Breast epithelium (tissue), 4 donors: ENCODE data around the gene CNR2. TPM values are rescaled to one million over a fixed set of nuclear protein-coding genes. Genes with fewer than 3 reads are reported as not detected.

Experiments used
- DNase-seq, 2 donors: peaks; one replicate each; pipeline ENCODE4 v3.0.0-alpha.2; 2019; ENCODE audit warnings: low spot score in 2 of 2
- H3K27ac ChIP-seq, 2 donors: fragments of 200-600 bp; sonication (generic) in 1 of 2; one replicate each; pipeline ENCODE4 v1.5.1; 2016 to 2019; ENCODE audit warnings: mild to moderate bottlenecking in 1 of 2
- H3K27me3 ChIP-seq, 2 donors: fragments of 200-600 bp; sonication (generic) in 1 of 2; one replicate each; pipeline versions ENCODE4 v1.5.1 to v1.6.0; 2017 to 2019; ENCODE audit warnings: control low read depth in 1 of 2, mild to moderate bottlenecking in 1 of 2
- H3K36me3 ChIP-seq: fragments of 200-600 bp; one replicate; pipeline ENCODE4 v1.5.1; 2019
- H3K4me1 ChIP-seq, 2 donors: fragments of 200-600 bp; sonication (generic); one replicate each; pipeline ENCODE4 v1.5.1; 2016 to 2019; ENCODE audit warnings: control low read depth in 1 of 2
- H3K4me3 ChIP-seq, 3 donors: fragments of 200-600 bp; sonication (generic); 1 replicate in 2 of 3; 2 replicates in 1 of 3; pipeline ENCODE4 v1.5.1; 2016 to 2019; ENCODE audit warnings: mild to moderate bottlenecking in 3 of 3, moderate library complexity in 2 of 3
- H3K9me3 ChIP-seq, 2 donors: fragments of 200-600 bp; sonication (generic) in 1 of 2; one replicate each; pipeline ENCODE4 v1.5.1; 2016 to 2019; ENCODE audit warnings: control low read depth in 1 of 2
- CTCF ChIP-seq, 3 donors: fragments of 450-650 bp; IDR thresholded peaks; one replicate each; pipeline ENCODE4 v1.5.1; 2016 to 2017; ENCODE audit warnings: antibody characterized with exemption in 3 of 3, mild to moderate bottlenecking in 3 of 3, moderate library complexity in 3 of 3
- POLR2A ChIP-seq: fragments of 450-650 bp; IDR thresholded peaks from one replicate; pipeline ENCODE4 v1.6.1; 2016; ENCODE audit warnings: antibody characterized with exemption, mild to moderate bottlenecking, moderate library complexity
- POLR2AphosphoS5 ChIP-seq, 3 donors: sonication (generic); formaldehyde crosslinking; IDR thresholded peaks; one replicate each; pipeline ENCODE4 v1.6.1; 2017; ENCODE audit warnings: antibody characterized with exemption in 3 of 3
- intact Hi-C: fragments of 100-400 bp; cut with DNase I; formaldehyde crosslinking; loops from one replicate; pipeline ENCODE4 v1.15.1; 2023; ENCODE audit warnings: low total_unique reads
- total RNA-seq, 3 donors: library from RNA; depleted of rRNA; stranded (reverse); fragments of >200 nt; gene quantifications; one replicate each; pipeline ENCODE4 v1.1.0, GENCODE V29; 2016

The CNR2 gene
- total RNA-seq, 3 donors from 2014 or later = under 0.01 TPM; not detected in 2

GRCh38 chr1:23895082-23895481 is 18.1 kb downstream of the CNR2 start:
- Histone ChIP-seq H3K27me3 (no peaks in the 10 kb centered on the region), H3K4me1 (no peaks in the 10 kb centered on the region), H3K36me3 (no peaks in the 10 kb centered on the region), H3K4me3 (no peak overlapping the region), H3K27ac (no peak overlapping the region), H3K9me3 (no peaks in the 10 kb centered on the region)
- no peak for DNase-seq
- TF ChIP-seq POLR2A (no peak), POLR2AphosphoS5 (IDR thresholded peaks at IDR 0.05) (no peak), CTCF (IDR thresholded peaks at IDR 0.05) (no peak)
- intact Hi-C loops = no loop called here

- H3K4me3 ChIP-seq = no peak overlapping the region
- no peak for DNase-seq
- no peaks in the 10 kb centered on the region for H3K27me3 ChIP-seq
- intact Hi-C loops = no loop called here
- H3K27ac ChIP-seq = no peak overlapping the region
- no peaks in the 10 kb centered on the region for H3K9me3 ChIP-seq
- no peaks in the 10 kb centered on the region for H3K4me1 ChIP-seq
- no peaks in the 10 kb centered on the region for H3K36me3 ChIP-seq
- TF ChIP-seq POLR2A (no peak), CTCF (IDR thresholded peaks at IDR 0.05) (no peak)
These were observed 24.1 kb downstream of the CNR2 start for GRCh38 chr1:23889074-23889473.

- TF ChIP-seq POLR2AphosphoS5 (IDR thresholded peaks at IDR 0.05) = no peak
- TF ChIP-seq POLR2A = no peak
- TF ChIP-seq CTCF (IDR thresholded peaks at IDR 0.05) = no peak
- intact Hi-C loops = no loop called here
These were observed 27.9 kb downstream of the CNR2 start for GRCh38 chr1:23885222-23885621.

GRCh38 chr1:23882746-23883145 is 30.4 kb downstream of the CNR2 start:
- Histone ChIP-seq H3K36me3 (no peaks in the 10 kb centered on the region), H3K4me1 (no peaks in the 10 kb centered on the region), H3K27me3 (no peaks in the 10 kb centered on the region), H3K4me3 (no peak overlapping the region), H3K9me3 (peaks cover 14 to 22% of the 10 kb centered on the region in 2 donors), H3K27ac (no peak overlapping the region)
- no peak for DNase-seq
- TF ChIP-seq CTCF (IDR thresholded peaks at IDR 0.05) = no peak
- intact Hi-C loops = no loop called here

More at GRCh38 chr1:23885222-23885621, 27.9 kb downstream of the CNR2 start:
- Histone ChIP-seq H3K4me1 (no peaks in the 10 kb centered on the region), H3K36me3 (no peaks in the 10 kb centered on the region), H3K4me3 (no peak overlapping the region), H3K9me3 (no peaks in the 10 kb centered on the region), H3K27me3 (no peaks in the 10 kb centered on the region), H3K27ac (no peak overlapping the region)
- DNase-seq = no peak

GRCh38 chr1:23879809-23880208 is 33.4 kb downstream of the CNR2 start:
- no peak for TF ChIP-seq CTCF (IDR thresholded peaks at IDR 0.05)
- no peak for TF ChIP-seq POLR2A
- no peak for TF ChIP-seq POLR2AphosphoS5 (IDR thresholded peaks at IDR 0.05)
- H3K9me3 ChIP-seq = peaks cover 17 to 25% of the 10 kb centered on the region in 2 donors
- no peak overlapping the region for H3K4me3 ChIP-seq
- DNase-seq = no peak
- H3K27ac ChIP-seq = no peak overlapping the region
- no peaks in the 10 kb centered on the region for H3K36me3 ChIP-seq
- intact Hi-C loops = no loop called here
- H3K27me3 ChIP-seq = peaks cover 0 to 3% of the 10 kb centered on the region in 2 donors
- no peaks in the 10 kb centered on the region for H3K4me1 ChIP-seq
